SU-DHL-6 (cell line): ENCODE data around the gene TLK2.
"Not testable (repeated sequence)": the region's sequence is repeated elsewhere in the genome, so short reads cannot be mapped to it uniquely, and the experiment has no call there.

ENCODE experiments used
- H2AFZ ChIP-seq: fragments of 200-600 bp; sonication (generic); 2 replicates; pipeline ENCODE4 v1.6.1; 2014; ENCODE audit warnings: low read depth, mild to moderate bottlenecking, moderate library complexity, mixed read lengths, antibody characterized with exemption, low read length; ENCODE audit not compliant: severe bottlenecking
- H3F3A ChIP-seq: fragments of 200-600 bp; shearing (Covaris generic); 2 replicates; pipeline ENCODE4 v1.6.0; 2016; ENCODE audit warnings: antibody characterized with exemption, mild to moderate bottlenecking; ENCODE audit not compliant: insufficient read depth
- H3K27ac ChIP-seq: fragments of 200-600 bp; sonication (generic); 2 replicates; pipeline ENCODE4 v1.5.1; 2016; ENCODE audit warnings: low read depth, mild to moderate bottlenecking, low read length, moderate library complexity, mixed read lengths
- H3K27me3 ChIP-seq: fragments of 200-600 bp; sonication (generic), shearing (Covaris generic); 2 replicates; pipeline ENCODE4 v1.6.0; 2014; ENCODE audit warnings: mild to moderate bottlenecking, low read length
- H3K36me3 ChIP-seq: fragments of 200-600 bp; sonication (generic); 2 replicates; pipeline ENCODE4 v1.6.1; 2014; ENCODE audit warnings: mild to moderate bottlenecking, low read length, mixed read lengths
- H3K4me2 ChIP-seq: fragments of 300-600, 200-600 bp; shearing (Covaris generic), sonication (generic); 2 replicates; pipeline ENCODE4 v1.6.0; 2014; ENCODE audit warnings: low read length, low read depth, mild to moderate bottlenecking; ENCODE audit not compliant: poor library complexity, severe bottlenecking
- H3K4me3 ChIP-seq: fragments of 200-600 bp; sonication (generic); 2 replicates; pipeline ENCODE4 v1.5.1; 2014; ENCODE audit warnings: antibody characterized with exemption, low read length, mild to moderate bottlenecking, mixed read lengths; ENCODE audit not compliant: insufficient read depth, poor library complexity, severe bottlenecking
- H3K79me2 ChIP-seq: fragments of 200-600 bp; sonication (generic); 2 replicates; pipeline ENCODE4 v1.6.1; 2014; ENCODE audit warnings: mild to moderate bottlenecking, low read length, moderate library complexity; ENCODE audit not compliant: insufficient read depth
- H3K9ac ChIP-seq: fragments of 200-600 bp; sonication (generic); 2 replicates; pipeline ENCODE4 v1.7.0; 2014; ENCODE audit warnings: mild to moderate bottlenecking, low read length
- H3K9me2 ChIP-seq: fragments of 200-600 bp; sonication (generic); replicated peaks from 2 replicates; pipeline ENCODE4 v1.6.1; 2014; ENCODE audit warnings: low read length; ENCODE audit not compliant: insufficient read depth
- H3K9me3 ChIP-seq: fragments of 200-600 bp; sonication (generic); 2 replicates; pipeline ENCODE4 v1.6.1; 2014; ENCODE audit warnings: low read length, mixed read lengths; ENCODE audit not compliant: insufficient read depth
- H4K20me1 ChIP-seq: fragments of 200-600 bp; sonication (generic); 2 replicates; pipeline ENCODE4 v1.6.1; 2014; ENCODE audit warnings: low read depth, mild to moderate bottlenecking, antibody characterized with exemption, low read length, moderate library complexity, mixed read lengths

Gene TLK2

DNA sequence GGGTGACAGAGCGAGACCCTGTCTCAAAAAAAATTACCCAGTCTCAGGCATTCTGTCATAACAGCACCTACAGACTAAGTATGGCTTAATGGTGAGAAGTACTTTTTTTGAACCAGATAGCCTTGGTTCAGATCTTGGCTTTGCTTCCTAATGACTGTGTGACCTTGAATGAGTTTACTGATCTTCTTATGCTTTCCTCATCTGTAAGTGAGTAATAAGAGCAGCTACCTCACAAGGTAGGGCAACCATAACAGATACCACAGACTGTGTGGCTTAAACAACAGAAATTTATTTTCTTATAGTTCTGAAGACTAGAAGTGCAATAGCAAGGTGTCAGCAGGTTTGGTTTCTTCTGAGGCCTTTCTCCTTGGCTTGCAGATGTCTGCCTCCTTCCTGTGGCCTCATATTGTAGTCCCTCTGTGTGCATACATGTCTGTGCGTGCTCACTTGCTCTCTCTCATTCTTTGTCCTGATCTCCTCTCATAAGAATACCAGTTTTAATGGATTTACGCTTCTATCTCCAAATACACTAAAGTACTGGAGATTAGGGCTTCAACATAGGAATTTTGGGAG, 31.7 kb downstream of the TLK2 start:
- H3F3A ChIP-seq, H3K27ac ChIP-seq, H2AFZ ChIP-seq, H3K9me3 ChIP-seq, H3K4me3 ChIP-seq, H3K9me2 ChIP-seq, H3K4me2 ChIP-seq, H4K20me1 ChIP-seq, H3K27me3 ChIP-seq, H3K36me3 ChIP-seq, H3K9ac ChIP-seq: not testable (repeated sequence)
- peaks cover 90% of the 10 kb centered on the region for H3K79me2 ChIP-seq

DNA sequence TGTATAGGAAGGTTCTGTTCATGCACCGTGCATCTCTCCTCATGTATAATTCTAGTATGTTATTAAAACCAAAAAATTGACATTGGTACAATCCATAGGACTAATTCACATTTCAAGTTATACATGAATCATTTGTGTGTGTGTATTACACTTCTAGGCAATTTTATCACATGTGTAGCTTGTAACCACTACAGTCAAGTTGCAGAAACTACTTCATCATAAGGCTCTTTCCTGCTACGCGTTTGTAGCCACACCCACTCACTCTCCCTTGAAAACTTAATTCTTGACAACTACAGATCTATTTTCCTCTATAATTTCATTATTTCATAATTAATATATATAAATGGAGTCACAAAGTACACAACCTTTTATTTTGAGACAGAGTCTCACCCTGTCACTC, 32.4 kb downstream of the TLK2 start:
- not testable (repeated sequence) for H3K36me3 ChIP-seq, H3K27me3 ChIP-seq, H3K9me3 ChIP-seq, H3K4me2 ChIP-seq, H2AFZ ChIP-seq, H4K20me1 ChIP-seq, H3K9ac ChIP-seq, H3K27ac ChIP-seq, H3K4me3 ChIP-seq, H3K9me2 ChIP-seq, H3F3A ChIP-seq
- H3K79me2 ChIP-seq, result peaks cover 90% of the 10 kb centered on the region

DNA sequence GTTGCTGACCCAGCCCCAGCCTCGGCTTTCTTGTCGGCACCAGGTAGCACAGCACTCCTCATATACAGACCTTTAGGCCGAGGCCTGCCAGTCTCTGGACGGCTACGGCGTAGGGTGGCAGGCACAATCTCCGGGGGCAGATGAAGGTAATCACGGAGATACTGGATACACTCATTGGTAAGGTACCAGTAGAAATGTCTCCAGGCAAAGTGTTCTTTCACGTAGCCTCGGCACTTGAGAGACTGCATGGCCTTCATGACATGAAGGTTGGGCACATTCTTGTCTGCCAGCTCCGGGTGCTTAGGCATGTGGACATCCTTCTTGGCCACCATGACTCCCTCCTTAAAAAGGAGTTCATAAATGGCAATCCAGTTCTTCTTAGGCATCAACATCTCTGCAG, 37.8 kb downstream of the TLK2 start:
- not testable (repeated sequence) for H3F3A ChIP-seq, H3K9me2 ChIP-seq, H3K36me3 ChIP-seq, H4K20me1 ChIP-seq, H3K27ac ChIP-seq, H3K9me3 ChIP-seq, H3K27me3 ChIP-seq, H3K4me3 ChIP-seq, H3K9ac ChIP-seq, H2AFZ ChIP-seq, H3K4me2 ChIP-seq
- peaks cover 71% of the 10 kb centered on the region for H3K79me2 ChIP-seq

DNA sequence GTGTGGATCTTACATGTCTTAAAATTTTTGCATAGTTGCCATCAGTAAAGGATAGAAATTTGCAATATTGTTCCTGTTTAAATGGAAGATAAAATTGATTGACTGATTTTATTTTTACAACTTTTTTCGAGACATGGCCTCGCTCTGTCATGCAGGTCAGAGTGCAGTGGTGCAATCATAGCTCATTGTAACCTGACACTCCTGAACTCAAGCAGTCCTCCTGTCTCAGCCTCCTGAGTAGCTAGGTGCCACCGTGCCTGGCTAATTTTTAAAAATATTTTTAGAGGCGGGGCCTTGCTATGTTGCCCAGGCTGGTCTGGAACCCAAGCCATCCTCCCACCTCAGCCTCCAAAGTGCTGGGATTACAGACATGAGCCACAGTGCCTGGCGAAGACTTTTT, 42.7 kb downstream of the TLK2 start:
- not testable (repeated sequence) for H3K4me2 ChIP-seq, H3K27ac ChIP-seq, H3K9me3 ChIP-seq, H3K9ac ChIP-seq, H3K4me3 ChIP-seq, H3K36me3 ChIP-seq, H4K20me1 ChIP-seq, H3F3A ChIP-seq, H3K9me2 ChIP-seq, H2AFZ ChIP-seq, H3K27me3 ChIP-seq
- peaks cover 26% of the 10 kb centered on the region for H3K79me2 ChIP-seq

DNA sequence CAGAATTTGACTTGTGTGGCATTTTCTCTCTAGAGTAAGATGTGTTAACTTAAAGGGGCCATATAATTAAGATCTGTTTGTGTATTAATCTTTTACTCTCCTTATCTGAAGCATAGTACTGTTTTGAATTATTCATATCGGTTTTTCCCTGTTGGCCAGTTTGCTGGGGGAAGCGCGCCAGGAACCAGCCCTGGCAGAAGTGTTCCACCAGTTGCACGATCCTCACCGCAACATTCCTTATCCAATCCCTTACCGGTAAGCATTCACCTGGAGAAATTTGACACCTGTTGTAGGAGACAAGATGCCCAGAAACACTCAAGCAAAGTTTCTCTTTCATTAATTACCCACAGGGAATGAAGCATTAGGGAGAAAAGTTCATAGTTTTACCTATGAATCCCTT, 45.5 kb downstream of the TLK2 start:
- not testable (repeated sequence) for H4K20me1 ChIP-seq, H3K9me3 ChIP-seq, H3K9me2 ChIP-seq, H3F3A ChIP-seq, H3K27ac ChIP-seq, H2AFZ ChIP-seq, H3K9ac ChIP-seq, H3K27me3 ChIP-seq, H3K36me3 ChIP-seq, H3K4me2 ChIP-seq, H3K79me2 ChIP-seq, H3K4me3 ChIP-seq

DNA sequence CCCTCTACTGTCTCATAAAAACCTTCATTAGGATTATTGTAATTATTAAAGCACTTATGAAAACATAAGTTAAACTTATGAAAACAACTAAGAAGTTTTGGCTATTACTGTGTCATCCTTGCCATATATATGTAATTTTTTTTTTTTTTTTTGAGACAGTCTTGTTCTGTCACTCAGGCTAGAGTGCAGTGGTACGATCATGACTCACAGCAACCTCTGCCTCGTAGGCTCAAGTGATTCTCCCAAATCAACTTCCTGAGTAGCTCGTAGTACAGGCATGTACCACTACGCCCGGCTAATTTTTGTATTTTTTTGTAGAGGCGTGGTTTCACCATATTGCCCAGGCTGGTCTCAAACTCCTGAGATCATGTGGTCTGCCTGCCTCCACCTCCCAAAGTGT, 46.7 kb downstream of the TLK2 start:
- not testable (repeated sequence) for H3F3A ChIP-seq, H3K9ac ChIP-seq, H3K9me3 ChIP-seq, H3K27ac ChIP-seq, H4K20me1 ChIP-seq, H3K27me3 ChIP-seq, H3K4me2 ChIP-seq, H3K4me3 ChIP-seq, H3K9me2 ChIP-seq, H3K79me2 ChIP-seq, H2AFZ ChIP-seq, H3K36me3 ChIP-seq

DNA sequence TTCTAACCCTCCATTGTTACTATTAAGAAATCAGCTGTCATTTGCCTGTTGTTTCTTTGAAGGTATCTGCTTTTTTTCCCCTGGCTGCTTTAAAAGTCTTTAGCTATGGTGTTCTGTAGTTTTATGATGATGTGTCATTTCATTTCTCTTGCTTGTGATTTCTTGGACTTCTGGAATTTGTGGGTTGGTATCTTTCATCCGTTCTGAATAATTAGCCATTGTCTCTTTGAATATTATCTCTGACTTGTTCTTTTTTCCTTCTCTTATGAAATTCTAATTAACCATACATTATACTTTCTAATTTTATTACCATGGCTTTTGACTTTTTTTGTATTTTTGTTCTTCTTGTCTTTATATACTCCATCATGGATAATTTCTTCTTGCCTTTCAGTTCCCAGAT, 52.3 kb downstream of the TLK2 start:
- H3K9ac ChIP-seq, H3F3A ChIP-seq, H3K4me3 ChIP-seq, H3K9me2 ChIP-seq, H3K27me3 ChIP-seq, H3K36me3 ChIP-seq, H4K20me1 ChIP-seq, H3K9me3 ChIP-seq, H2AFZ ChIP-seq, H3K27ac ChIP-seq, H3K79me2 ChIP-seq, H3K4me2 ChIP-seq: not testable (repeated sequence)

DNA sequence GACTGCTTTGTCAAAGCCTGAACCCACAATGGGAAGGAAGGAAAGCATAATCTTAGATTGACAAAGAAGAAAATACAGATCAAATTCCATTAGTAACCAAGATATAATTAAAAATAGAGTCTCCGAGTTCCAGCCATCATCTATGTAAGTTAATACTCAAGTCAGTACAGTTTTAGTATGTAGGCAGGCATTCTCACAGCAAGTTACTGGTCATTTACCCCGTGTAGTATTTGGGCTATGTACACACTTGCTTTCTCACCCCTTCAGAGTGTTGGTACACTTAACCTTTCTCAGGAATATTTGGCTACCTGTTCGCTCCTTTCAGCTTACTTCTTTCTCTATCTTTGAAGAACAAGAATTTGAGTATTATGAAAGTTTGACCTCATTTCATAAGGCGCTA, 57.9 kb downstream of the TLK2 start:
- not testable (repeated sequence) for H3F3A ChIP-seq, H3K4me3 ChIP-seq, H3K27ac ChIP-seq, H3K4me2 ChIP-seq, H3K9me3 ChIP-seq, H3K9me2 ChIP-seq, H3K9ac ChIP-seq, H3K36me3 ChIP-seq, H4K20me1 ChIP-seq, H3K79me2 ChIP-seq, H2AFZ ChIP-seq, H3K27me3 ChIP-seq
